ENCODE results near the gene DNM2. TPM values are rescaled to one million over a fixed set of nuclear protein-coding genes. Genes with fewer than 3 reads are reported as not detected.

DNM2 gene
- total and polyA plus RNA-seq, 2 of the 13 experiments (the other 11 are each of a cell fraction or from before 2014, with no cell fraction given), result 41.7 to 59.8 TPM

DNA sequence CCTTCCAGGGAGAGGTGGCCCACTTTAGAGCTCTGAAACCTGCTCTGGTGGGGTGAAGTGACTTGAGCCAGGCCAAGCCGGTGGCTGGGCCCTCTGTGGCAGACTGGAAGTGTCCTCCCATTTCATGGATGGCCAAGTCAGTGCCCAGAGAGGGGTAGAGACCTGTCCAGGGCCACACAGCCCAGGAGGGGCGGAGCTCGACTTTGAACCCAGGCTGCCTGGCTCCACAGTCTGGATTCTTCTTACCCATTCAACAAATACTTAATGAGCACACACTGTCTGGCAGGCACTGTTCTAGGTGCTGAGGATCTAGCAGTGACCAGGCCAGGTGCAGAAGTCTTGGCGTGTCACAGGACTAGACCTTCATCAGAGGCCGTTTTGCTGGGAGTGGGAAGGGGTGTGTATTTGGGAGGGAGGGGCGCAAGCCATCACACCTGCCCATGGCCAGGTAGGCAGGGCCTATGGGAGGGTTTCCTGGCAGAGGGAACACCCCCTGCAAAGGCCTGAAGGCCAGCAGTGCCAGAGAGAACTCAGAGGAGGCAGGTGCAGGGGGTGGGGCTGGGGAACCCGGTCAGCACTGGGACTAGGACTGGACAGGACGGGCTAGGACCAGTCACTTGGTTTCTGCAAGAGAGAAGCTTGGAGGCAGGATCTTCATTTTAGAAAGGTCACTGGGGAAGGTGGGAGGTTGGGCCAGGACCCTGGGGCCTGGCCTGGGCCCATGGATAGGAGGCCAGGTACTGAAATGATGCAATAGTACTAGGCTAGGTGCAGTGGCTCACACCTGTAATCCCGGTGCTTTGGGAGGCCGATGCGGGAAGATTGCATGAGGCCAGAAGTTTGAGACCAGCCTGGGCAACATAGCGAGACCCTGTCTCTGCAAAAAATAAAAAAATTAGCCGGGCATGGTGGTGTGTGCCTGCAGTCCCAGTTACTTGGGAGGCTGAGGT, 31.8 kb downstream of the DNM2 start (continued):
- TF ChIP-seq ESRRA (CRISPR knock-in tag; IDR thresholded peaks at IDR 0.05; ENCODE audit: low read depth), result no peak
- TF ChIP-seq HNF4G (IDR thresholded peaks at IDR 0.05; ENCODE audit: borderline replicate concordance, low read depth, low read length), result peak; percentile 57
- TF ChIP-seq HNF4G (CRISPR knock-in tag; IDR thresholded peaks at IDR 0.05; ENCODE audit: borderline replicate concordance, low read depth), result peak; percentile 18; the same call in 1 of the 2 replicates
- TF ChIP-seq SP1 (IDR thresholded peaks at IDR 0.05), result no peak
- 0 out of 2 replicates have a peak, but pooled peaks have one; percentile 24 for TF ChIP-seq SP1 (CRISPR knock-in tag; IDR thresholded peaks at IDR 0.05)
- no peak for TF ChIP-seq ZNF17 (CRISPR knock-in tag; IDR thresholded peaks at IDR 0.05)
- TF ChIP-seq ZNF451 (CRISPR knock-in tag; IDR thresholded peaks at IDR 0.05), result no peak; the same call in 1 of the 2 replicates
- TF ChIP-seq PATZ1 (CRISPR knock-in tag; IDR thresholded peaks at IDR 0.05), result no peak
- peak; percentile 99 for TF ChIP-seq ZNF629 (CRISPR knock-in tag; conservative IDR thresholded peaks at IDR 0.05)
- TF ChIP-seq NKX3-1 (CRISPR knock-in tag; IDR thresholded peaks at IDR 0.05), result no peak
- TF ChIP-seq ZNF124 (CRISPR knock-in tag; IDR thresholded peaks at IDR 0.05), result no peak
- TF ChIP-seq ATF7 (IDR thresholded peaks at IDR 0.05), result no peak
- TF ChIP-seq ATF7 (CRISPR knock-in tag; IDR thresholded peaks at IDR 0.05), result no peak
- TF ChIP-seq RARG (CRISPR knock-in tag; IDR thresholded peaks at IDR 0.05; ENCODE audit: low read depth), result no peak
- TF ChIP-seq ZNF460 (CRISPR knock-in tag; IDR thresholded peaks at IDR 0.05; ENCODE audit: borderline replicate concordance), result 0 out of 2 replicates have a peak, but pooled peaks have one; percentile 62
- TF ChIP-seq ZNF501 (CRISPR knock-in tag; IDR thresholded peaks at IDR 0.05), result peak; percentile 74
- TF ChIP-seq PRDM10 (CRISPR knock-in tag; IDR thresholded peaks at IDR 0.05; ENCODE audit: low read depth), result no peak
- peak; percentile 90 for TF ChIP-seq SP5 (CRISPR knock-in tag; IDR thresholded peaks at IDR 0.05; ENCODE audit: borderline replicate concordance, low read depth)
- TF ChIP-seq, protein P1, sequence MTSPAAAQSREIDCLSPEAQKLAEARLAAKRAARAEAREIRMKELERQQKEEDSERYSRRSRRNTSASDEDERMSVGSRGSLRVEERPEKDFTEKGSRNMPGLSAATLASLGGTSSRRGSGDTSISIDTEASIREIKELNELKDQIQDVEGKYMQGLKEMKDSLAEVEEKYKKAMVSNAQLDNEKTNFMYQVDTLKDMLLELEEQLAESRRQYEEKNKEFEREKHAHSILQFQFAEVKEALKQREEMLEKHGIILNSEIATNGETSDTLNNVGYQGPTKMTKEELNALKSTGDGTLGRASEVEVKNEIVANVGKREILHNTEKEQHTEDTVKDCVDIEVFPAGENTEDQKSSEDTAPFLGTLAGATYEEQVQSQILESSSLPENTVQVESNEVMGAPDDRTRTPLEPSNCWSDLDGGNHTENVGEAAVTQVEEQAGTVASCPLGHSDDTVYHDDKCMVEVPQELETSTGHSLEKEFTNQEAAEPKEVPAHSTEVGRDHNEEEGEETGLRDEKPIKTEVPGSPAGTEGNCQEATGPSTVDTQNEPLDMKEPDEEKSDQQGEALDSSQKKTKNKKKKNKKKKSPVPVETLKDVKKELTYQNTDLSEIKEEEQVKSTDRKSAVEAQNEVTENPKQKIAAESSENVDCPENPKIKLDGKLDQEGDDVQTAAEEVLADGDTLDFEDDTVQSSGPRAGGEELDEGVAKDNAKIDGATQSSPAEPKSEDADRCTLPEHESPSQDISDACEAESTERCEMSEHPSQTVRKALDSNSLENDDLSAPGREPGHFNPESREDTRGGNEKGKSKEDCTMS (CRISPR knock-in tag; conservative IDR thresholded peaks at IDR 0.05), result no peak
- no peak for TF ChIP-seq TEF (CRISPR knock-in tag; IDR thresholded peaks at IDR 0.05)

Data from HepG2 (cell line).